Smooth muscle cell of the coronary artery (primary cell): Measurements from ENCODE around the gene OR52B6. TPM values are rescaled to one million over a fixed set of nuclear protein-coding genes. Genes with fewer than 3 reads are reported as not detected.

ENCODE experiments used
- total RNA-seq: library from RNA; depleted of rRNA; stranded (reverse); fragments of >200 nt; gene quantifications from 2 replicates; pipeline ENCODE4 v1.2.3, GENCODE V29; 2014; ENCODE audit warnings: low replicate concordance

The OR52B6 gene, protein sequence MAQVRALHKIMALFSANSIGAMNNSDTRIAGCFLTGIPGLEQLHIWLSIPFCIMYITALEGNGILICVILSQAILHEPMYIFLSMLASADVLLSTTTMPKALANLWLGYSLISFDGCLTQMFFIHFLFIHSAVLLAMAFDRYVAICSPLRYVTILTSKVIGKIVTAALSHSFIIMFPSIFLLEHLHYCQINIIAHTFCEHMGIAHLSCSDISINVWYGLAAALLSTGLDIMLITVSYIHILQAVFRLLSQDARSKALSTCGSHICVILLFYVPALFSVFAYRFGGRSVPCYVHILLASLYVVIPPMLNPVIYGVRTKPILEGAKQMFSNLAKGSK
- not detected in 2 replicates for total RNA-seq

DNA sequence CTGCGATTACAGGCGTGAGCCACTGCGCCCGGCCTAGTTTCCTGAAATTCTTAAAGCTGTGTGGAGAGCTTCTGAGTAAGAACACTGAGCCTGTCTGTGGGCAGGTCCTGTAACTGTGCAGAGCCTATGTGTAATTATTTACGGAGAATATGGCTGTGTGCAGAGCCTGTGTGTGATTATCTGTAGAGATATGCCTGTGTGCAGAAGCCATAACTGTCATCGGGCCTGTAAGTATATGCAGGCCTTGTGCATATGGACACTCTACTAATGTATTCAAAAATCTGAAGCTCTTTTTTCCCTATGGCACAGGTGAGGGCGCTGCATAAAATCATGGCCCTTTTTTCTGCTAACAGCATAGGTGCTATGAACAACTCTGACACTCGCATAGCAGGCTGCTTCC is at the start of gene OR52B6:
Gene OR52B6, plus strand, starts transcription at position 301 of the 400 bp plus-strand sequence. Its CDS starts 0 bp downstream, at position 301.

DNA sequence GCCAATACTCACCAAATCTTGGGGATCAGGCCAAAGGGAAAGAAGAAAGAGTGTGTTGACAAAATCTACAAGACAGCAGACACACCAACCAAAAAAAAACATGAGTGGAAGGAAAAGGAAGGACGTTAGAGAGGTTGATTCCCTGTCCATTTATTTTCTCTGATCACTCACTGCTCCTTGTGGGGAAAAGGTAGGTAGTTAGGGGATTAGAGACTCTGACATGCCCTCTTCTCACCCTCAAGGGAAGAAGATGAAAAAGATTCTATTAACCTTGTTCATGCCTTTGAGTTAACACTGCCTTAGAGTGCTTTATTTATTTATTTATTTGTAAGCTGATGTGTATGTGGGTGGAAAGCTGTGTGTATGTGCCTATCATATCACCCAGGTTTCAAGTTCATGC is 32.2 kb upstream of the OR52B6 start, which contains the start of gene OR52H1:
Gene OR52H1, minus strand, starts transcription at position 101 of the 400 bp plus-strand sequence. CDS start 3,035 bp downstream, outside the sequence.

DNA sequence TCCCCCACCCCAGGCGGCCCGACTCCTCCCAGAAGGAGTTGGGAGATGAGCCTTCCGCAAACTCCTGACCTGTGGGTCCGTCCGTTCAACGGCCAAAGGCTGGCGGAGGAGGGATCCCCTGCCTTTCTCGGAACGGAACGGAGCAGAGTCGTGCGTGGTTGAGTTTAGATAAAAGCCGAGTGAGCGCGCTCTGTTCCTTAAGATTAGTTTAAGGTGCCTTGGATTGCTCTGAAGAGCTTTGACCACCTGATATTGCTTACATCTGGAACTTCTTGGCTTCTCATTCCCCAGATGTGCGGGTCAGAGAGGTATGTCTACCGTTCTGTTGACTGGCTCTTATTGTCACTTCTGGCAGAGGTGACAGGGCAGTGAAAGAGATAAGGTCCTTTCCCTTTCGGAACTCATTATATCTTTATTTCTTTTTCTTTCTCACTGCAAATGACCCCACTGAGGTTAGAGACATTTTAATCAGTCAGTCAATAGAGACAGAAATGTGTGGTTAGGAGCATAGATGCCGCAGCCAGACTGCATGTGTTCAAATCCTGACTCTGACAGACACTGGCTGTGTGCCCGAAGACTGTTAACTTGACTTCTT is 16.0 kb downstream of the OR52B6 start, which contains the start of gene TRIM6:
Gene TRIM6, plus strand, starts transcription at position 31 of the 595 bp plus-strand sequence. Its CDS starts 261 bp downstream, at position 292.

DNA sequence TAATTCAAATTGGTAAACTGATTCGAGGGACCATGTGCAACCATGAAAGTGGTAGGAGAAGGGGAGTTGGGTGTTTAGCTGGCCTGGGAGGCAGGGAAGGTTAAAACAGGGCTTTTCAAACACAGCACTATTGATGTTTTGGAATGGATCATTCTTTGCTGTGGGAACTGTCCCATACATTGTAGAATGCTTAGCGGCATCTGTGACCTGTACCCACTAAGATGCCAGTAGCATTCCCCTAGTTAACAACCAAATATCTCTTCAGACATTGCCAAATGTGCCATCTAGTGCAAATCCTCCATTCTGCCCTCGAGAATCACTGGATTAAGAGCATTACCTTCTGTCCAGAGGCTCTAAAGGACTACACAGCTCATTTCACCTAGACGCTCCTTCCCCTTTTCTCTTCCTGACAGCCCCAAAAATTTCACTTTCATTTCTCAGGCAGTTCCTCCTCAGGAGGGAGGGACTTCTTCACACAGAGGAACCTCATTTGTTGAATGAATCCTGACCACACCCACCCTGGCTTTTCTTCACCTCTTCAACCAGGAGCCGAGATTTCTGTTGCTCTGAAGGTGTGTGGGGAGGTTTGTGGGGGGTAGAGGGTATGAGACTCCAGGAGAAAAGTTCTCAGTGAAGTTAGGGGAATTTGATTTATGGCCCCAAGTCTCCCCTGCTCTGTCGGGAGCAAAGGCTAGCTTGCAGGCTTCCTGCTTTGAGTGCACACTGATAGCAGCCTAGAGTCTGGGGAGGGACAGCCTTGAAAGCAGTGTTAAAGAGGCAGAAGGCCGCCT is 44.0 kb downstream of the OR52B6 start, which contains the start of gene TRIM34:
Gene TRIM34, plus strand, starts transcription at position 513 of the 791 bp plus-strand sequence. CDS start 7,331 bp downstream, outside the sequence.

Other genes with a start within 250 kb of the OR52B6 start
- gene OR51B5, start 237.4 kb upstream of the OR52B6 start, total RNA-seq, result 0.15 TPM in 1 of 2 replicates, not detected in the other
- gene OR51B6, start 229.4 kb upstream of the OR52B6 start, total RNA-seq, result not detected in 2 replicates
- gene OR51M1, start 197.1 kb upstream of the OR52B6 start, total RNA-seq, result not detected in 2 replicates
- not detected in 2 replicates for gene OR51Q1, start 158.8 kb upstream of the OR52B6 start, total RNA-seq
- gene OR51I1, start 139.4 kb upstream of the OR52B6 start, total RNA-seq, result not detected in 2 replicates
- not detected in 2 replicates for gene OR51I2, start 131.6 kb upstream of the OR52B6 start, total RNA-seq
- gene OR52D1, start 92.2 kb upstream of the OR52B6 start, total RNA-seq, result not detected in 2 replicates
- gene UBQLN3, start 70.9 kb upstream of the OR52B6 start, total RNA-seq, result 0.08 TPM in 1 of 2 replicates, not detected in the other
- 0.08 and 0.12 TPM in 2 replicates for gene UBQLNL, start 64.2 kb upstream of the OR52B6 start, total RNA-seq
- 0.38 and 1.2 TPM in 2 replicates for gene OR52H1, start 32.3 kb upstream of the OR52B6 start, total RNA-seq
- 2.1 and 3.6 TPM in 2 replicates for gene TRIM6, start 15.8 kb downstream of the OR52B6 start, total RNA-seq
- gene TRIM34, start 44.1 kb downstream of the OR52B6 start, total RNA-seq, result 9.2 and 11.8 TPM in 2 replicates
- 16.1 and 48.1 TPM in 2 replicates for gene TRIM5, start 104.2 kb downstream of the OR52B6 start, total RNA-seq
- gene TRIM22, start 108.9 kb downstream of the OR52B6 start, total RNA-seq, result 73.4 and 161 TPM in 2 replicates
- not detected in 2 replicates for gene OR56B1, start 155.6 kb downstream of the OR52B6 start, total RNA-seq
- not detected in 2 replicates for gene OR52N4, start 173.4 kb downstream of the OR52B6 start, total RNA-seq
- not detected in 2 replicates for gene OR52N5, start 202.5 kb downstream of the OR52B6 start, total RNA-seq
- not detected in 2 replicates for gene OR52N1, start 210.4 kb downstream of the OR52B6 start, total RNA-seq
- not detected in 2 replicates for gene OR52N2, start 228.0 kb downstream of the OR52B6 start, total RNA-seq